HG03521 (cell line): Measurements from ENCODE around the gene CWF19L1.

Source experiments
- ATAC-seq: cut with Tn5 transposase; IDR thresholded peaks from one replicate; pipeline ENCODE4 v1.9.1; 2021; ENCODE audit warnings: mild to moderate bottlenecking, moderate library complexity; ENCODE audit not compliant: unreplicated experiment

CWF19L1 gene

GRCh38 chr10:100253041-100253440, 14.4 kb downstream of the CWF19L1 start:
- no peak for ATAC-seq

DNA sequence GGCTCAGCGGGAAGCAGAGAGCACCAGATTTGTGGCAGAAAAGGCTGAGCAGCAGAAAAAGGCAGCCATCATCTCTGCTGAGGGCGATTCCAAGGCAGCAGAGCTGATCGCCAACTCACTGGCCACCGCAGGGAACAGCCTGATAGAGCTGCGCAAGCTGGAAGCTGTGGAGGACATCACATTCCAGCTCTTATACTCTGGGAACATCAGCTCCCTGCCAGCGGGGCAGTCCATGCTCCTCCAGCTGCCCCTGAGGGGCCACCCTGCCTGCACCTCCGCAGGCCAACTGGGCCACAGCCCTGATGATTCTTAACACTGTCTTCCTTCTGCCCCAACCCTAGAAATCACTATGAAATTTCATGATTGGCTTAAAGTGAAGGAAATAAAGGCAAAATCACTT, 18.6 kb downstream of the CWF19L1 start:
- no peak for ATAC-seq

GRCh38 chr10:100245484-100246220, 21.8 kb downstream of the CWF19L1 start:
- no peak for ATAC-seq

GRCh38 chr10:100239851-100240250, 27.6 kb downstream of the CWF19L1 start:
- no peak for ATAC-seq

DNA sequence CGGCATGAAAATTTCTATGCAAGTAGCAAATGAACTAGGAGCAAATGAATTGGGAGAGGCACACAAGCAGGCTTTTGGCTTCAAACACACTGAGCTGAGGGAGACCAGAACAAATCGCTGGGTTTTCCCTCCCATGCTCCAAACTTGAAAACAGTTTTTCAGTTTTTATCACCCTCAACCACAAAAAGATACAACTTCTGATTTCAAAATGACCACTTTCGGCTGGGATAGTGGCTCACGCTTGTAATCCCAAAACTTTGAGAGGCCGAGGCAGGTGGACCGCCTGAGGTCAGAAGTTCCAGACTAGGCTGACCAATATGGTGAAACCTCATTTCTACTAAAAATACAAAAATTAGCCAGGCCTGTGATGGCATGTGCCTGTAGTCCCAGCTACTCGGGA, 29.0 kb downstream of the CWF19L1 start:
- ATAC-seq: no peak

- ATAC-seq: no peak
Observed at GRCh38 chr10:100232101-100232500, 35.3 kb downstream of the CWF19L1 start.

- ATAC-seq: no peak
Observed at GRCh38 chr10:100229819-100230422, 37.5 kb downstream of the CWF19L1 start.

- no peak for ATAC-seq
Observed at GRCh38 chr10:100223879-100224278, 43.6 kb downstream of the CWF19L1 start.

- ATAC-seq: no peak
Observed at GRCh38 chr10:100222529-100222928, 44.9 kb downstream of the CWF19L1 start.

- no peak for ATAC-seq
Observed at GRCh38 chr10:100216006-100216405, 51.4 kb downstream of the CWF19L1 start.

- no peak for ATAC-seq
Observed at GRCh38 chr10:100209303-100209702, 58.1 kb downstream of the CWF19L1 start.

- no peak for ATAC-seq
Observed at GRCh38 chr10:100208276-100208675, 59.2 kb downstream of the CWF19L1 start.

GRCh38 chr10:100204370-100204769, 63.1 kb downstream of the CWF19L1 start:
- ATAC-seq: no peak

- no peak for ATAC-seq
Observed at GRCh38 chr10:100201549-100201948, 65.9 kb downstream of the CWF19L1 start.

DNA sequence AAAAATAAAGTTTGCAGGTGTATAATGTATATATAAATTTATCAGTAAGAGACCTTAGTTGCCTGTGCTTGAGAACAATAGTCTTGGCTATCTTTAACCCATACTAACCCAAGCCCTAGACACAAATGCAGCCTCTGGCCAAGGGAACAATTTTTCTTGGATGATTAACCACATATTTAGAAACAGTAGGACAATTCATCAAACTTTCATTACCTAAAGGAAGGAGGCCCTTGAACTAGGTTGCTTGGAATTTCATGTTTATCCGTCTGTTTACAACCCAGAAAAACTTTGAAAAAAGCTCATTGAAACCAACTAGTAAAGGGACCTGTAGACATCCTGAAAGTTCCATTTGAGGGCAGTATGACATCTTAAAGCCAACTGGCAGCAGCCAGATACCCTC, 72.7 kb downstream of the CWF19L1 start:
- no peak for ATAC-seq

GRCh38 chr10:100192350-100192749, 75.1 kb downstream of the CWF19L1 start:
- ATAC-seq: no peak

- no peak for ATAC-seq
Observed at GRCh38 chr10:100186253-100187212, 80.9 kb downstream of the CWF19L1 start.

DNA sequence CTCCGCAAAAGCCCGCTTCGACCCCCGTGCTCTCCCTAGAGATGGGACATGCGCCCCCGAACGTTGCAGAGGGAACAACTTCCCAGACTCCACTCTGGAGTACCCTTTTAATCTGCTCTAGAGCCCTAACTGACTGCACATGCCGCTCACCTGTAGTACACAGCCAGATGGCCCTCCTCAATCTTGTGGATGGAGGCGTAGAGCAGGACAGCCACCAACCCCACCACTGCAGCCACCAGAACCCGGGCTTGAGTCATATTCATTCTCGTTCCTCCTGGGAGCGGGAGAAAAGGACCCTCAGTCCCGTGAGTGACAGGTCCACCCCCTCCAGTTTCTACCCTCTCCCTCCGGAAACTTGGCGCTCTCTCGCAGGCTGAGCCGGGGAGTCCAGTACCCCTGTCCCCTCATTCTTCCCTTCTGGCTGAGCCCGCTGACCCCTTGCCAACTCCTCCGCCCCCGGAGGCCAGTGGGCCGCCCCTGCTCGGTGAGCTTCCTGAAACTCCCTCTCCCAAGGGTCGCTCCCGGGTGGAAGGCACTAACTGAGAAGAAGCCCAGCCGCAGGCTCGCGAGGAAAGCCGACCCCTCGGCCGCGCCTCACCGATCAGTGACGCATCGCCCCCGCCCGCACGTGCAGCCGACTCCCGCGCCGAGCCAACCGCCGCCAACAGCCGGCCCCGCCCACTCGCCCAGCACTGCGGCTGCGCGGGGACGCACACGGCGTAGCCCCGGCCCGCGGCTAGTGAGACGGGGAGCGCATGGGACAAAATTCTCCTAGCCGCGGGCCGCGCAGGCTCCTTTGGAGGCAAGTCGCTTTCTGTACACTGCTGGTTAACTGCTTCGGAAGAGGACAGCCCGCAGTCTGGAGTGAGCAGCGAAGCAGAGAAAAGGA, 81.8 kb downstream of the CWF19L1 start, which contains the start of gene ERLIN1:
Gene ERLIN1, minus strand, starts transcription at position 666 of the 889 bp plus-strand sequence. Its CDS starts 403 bp downstream, at position 263.
- peak; percentile 87 for ATAC-seq

- no peak for ATAC-seq
Observed at GRCh38 chr10:100184840-100185239, 82.6 kb downstream of the CWF19L1 start.

GRCh38 chr10:100184426-100184825, 83.0 kb downstream of the CWF19L1 start:
- no peak for ATAC-seq
